22Rv1 (cell line): ENCODE measurements around the gene ZNF169.
"Not testable (repeated sequence)": the region's sequence is repeated elsewhere in the genome, so short reads cannot be mapped to it uniquely, and the experiment has no call there.

Experiments used
- H3K27ac ChIP-seq: fragments of 450-650 bp; 2 replicates; pipeline ENCODE4 v1.5.1; 2017

Gene ZNF169

DNA sequence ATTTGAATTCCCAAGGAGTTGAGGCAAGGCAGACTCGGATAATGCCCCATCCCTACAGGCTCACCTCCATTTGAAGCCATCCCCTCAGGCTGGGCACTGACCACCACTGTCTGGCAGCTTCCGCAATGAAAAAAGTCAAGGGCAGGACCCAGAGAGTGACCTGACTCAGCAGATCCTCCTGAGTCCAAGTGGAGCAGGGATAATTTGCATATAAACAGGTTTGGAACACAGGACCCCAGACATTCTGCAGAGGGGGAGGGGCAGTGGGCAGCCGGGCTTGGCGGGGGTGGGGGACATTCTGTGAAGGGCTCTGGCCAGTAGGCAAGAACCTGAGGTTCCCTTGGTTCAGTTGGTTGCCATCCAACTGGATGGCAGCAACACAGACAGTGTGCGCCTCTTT, 69.4 kb downstream of the ZNF169 start, which contains the start of gene NUTM2F:
Gene NUTM2F (minus strand): TSS at position 101 of the 400 bp plus-strand sequence. CDS start 21 bp downstream, at position 80.
- H3K27ac ChIP-seq: not testable (repeated sequence)

DNA sequence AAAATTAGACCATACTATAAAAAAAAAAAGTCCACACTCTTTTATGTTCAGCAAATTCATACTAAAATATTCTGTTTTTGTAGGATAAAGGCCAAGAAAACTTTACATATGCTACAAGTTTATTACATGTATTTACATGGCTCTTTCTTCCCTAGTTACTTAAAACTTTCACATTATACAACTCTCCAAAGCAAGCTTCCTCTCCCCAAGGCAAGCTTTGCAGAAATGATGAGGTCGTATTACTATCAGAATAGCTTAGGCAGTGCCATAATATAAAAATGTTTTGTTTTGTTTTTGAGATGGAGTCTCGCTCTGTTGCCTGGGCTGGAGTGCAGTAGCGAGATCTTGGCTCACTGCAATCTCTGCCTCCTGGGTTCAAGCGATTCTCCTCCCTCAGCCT, 77.3 kb downstream of the ZNF169 start:
- not testable (repeated sequence) for H3K27ac ChIP-seq

DNA sequence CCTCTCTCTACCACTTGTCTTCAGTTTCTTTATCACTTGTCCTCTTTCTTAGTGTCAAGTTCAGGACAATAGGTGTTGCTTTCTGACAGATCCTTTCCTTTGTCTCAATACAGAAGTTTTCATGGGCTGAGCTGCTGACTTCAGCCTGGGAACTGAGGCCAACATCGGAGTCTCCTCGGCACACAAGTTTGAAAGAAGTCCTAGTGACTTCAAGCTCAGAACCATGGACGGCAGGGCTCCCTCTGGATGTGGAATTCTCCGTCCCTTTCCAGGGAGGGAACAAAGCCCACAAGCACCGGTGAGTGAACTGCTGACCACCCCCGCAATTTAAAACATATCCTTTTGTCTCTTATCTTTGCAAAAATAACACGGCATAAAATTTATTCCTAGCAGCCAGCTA, 79.6 kb downstream of the ZNF169 start:
- not testable (repeated sequence) for H3K27ac ChIP-seq

DNA sequence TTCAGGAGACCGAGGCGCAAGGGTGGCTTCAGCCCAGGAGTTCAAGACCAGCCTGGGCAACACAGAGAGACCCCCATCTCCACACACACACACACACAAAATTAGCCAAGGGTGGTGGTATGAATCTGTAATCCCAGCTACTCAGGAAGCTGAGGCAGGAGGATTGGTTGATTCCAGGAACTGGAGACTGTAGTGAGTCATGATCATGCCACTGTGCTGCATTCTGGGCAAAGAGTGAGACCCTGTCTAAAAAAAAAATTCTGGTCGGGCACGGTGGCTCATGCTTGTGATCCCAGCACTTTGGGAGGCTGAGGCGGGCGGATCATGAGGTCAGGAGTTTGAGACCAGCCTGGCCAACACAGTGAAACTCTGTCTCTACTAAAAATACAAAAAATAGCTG, 80.6 kb downstream of the ZNF169 start:
- H3K27ac ChIP-seq: not testable (repeated sequence)

DNA sequence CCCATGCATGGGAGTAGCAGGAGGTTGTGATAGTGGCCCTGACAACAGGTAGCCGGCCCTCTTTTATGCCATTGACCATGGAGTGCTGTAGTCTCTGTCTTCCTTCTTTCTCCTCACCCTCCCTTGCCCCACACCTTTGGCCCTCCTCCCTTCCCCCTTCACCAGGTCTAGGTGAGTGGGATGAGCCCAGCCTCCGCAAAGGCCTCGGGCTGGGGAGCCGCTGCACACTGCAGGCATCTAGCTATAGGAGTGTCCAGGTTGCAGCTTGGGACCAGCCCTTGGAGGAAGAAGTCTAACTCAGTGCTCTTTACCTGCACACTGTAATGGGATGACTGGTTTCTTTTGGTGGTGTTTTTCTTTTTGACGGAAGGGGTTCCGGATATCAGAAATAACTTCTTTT, 81.7 kb downstream of the ZNF169 start:
- H3K27ac ChIP-seq: not testable (repeated sequence)

DNA sequence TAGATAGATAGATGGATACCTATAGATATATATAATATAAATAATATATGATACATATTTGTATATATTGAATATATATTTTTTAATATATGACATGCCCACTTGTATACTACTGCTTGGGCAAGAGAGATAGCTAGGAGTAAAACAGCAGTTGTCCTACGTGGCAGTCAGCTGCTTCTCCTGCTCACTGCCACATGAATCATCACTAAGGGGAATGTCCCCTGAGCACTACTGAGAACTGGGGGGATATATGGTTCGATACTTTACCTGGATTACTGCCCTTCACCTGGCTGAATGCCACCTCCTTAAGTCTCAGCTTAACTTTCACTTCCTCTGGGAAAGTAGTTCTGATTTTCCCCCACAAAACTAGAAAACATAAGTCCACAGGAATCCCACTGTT, 82.6 kb downstream of the ZNF169 start:
- H3K27ac ChIP-seq: not testable (repeated sequence)

- H3K27ac ChIP-seq: not testable (repeated sequence)
These were observed 88.4 kb downstream of the ZNF169 start for GRCh38 chr9:94347451-94347850.

DNA sequence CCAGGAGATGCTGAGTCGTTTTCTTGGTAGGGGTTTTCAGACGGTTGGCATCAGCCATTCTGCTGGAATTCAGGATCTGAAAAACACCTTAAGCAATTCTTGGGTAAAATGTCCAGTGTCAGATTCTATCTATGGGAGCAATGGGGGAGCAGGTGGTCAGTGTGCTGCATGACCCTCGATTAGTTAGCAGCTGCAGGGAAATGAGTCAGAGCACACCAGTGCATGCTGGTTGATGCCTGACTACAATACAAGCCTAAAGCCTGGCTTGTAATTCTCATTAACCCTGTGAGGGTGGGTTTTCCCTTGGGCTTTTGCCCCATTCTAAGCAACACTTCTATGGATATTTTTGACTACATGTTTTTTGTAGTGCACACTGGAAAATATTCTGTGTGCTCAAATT, 89.7 kb downstream of the ZNF169 start:
- not testable (repeated sequence) for H3K27ac ChIP-seq
